GM19463 (cell line): Measurements from ENCODE around the gene GLS.
"Not testable (repeated sequence)": the region's sequence is repeated elsewhere in the genome, so short reads cannot be mapped to it uniquely, and the experiment has no call there.

Source experiments
- ATAC-seq: cut with Tn5 transposase; IDR thresholded peaks from one replicate; pipeline ENCODE4 v1.9.1; 2021; ENCODE audit warnings: mild to moderate bottlenecking, moderate library complexity; ENCODE audit not compliant: unreplicated experiment

Gene GLS

DNA sequence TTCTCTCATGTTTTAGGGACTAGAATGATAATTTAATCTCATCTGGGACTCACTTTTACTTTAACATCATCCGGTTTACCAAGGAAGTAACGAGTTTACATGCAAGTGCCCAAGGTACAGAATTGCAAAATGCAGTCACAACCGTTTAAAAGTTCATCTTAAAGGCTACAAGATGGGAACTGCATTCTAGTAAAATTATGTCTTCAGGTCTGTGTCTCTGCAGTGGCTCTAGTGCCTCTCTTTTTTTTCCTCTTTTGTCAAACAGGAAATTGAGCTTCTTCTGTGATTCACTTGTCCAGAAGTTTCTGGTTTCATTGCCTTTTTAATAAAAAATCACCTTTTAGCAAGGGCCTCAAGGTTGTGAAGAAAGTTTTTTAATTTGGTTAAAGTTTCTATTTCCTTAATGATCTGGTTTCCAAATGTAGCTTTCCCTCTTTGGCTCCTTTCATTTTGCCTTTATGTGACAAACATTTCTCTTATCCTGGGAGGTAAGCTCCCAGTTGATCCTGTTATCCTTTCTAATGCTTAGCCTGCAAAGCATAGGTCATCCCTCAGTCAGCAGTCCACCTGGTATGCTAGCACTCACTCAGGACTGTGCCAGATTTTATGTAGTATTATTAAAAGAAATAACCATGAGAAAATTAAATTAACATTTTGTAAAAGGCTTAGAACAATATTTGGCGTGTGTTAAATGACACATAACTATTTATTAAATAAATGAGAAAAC, 2.4 kb downstream of the GLS start:
- ATAC-seq, result no peak

DNA sequence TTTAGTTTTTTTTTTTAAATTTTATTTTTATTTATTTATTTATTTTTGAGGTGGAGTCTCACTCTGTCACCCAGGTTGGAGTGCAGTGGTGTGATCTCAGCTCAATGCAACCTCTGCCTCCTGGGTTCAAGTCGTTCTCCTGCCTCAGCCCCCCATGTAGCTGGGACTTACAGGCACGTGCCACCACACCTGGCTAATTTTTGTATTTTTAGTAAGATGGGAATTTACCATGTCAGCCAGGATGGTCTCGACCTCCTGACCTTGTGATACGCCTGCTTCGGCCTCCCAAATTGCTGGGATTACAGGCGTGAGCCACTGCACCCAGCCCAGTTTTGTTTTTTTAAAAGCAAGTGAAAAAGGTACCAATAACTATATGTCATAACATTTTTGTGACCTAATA, 5.2 kb downstream of the GLS start:
- not testable (repeated sequence) for ATAC-seq

DNA sequence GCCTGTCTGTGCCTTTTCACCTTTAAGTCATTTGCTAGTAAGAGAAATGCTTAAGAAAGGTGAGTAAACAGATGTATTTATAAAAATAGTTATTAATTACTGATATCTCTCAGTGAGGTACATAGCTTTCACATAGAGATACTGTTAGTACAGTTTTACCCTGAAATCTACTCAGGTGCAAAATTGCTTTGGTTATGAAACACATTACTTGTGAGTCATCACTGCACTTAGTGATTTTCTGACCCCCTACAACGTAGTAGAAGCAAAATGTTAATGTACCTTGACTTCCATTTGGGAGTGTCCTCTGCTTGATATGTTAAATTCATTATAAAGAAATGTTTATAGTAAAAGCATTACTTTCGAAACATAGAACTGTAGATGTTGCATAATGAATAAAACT, 6.5 kb downstream of the GLS start:
- peak; percentile 69 for ATAC-seq

DNA sequence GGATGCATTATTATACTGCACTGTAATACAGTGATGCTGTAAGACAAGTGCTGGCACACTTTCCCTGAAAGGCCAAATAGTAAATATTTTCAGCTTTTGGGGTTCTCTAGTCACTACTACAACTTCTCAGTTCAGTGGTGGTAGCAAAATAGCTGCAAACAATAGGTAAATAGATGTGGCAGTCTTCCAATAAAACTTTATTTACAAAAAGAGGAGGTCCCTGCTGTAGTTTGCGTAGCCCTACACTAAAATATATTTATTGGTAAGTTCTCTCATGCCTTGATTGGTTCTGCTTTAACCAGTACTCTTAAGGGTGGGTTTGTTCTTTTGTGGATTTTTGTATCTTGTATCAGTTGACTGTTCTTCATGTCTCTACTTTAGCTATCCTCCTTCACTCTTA, 7.8 kb downstream of the GLS start:
- no peak for ATAC-seq

DNA sequence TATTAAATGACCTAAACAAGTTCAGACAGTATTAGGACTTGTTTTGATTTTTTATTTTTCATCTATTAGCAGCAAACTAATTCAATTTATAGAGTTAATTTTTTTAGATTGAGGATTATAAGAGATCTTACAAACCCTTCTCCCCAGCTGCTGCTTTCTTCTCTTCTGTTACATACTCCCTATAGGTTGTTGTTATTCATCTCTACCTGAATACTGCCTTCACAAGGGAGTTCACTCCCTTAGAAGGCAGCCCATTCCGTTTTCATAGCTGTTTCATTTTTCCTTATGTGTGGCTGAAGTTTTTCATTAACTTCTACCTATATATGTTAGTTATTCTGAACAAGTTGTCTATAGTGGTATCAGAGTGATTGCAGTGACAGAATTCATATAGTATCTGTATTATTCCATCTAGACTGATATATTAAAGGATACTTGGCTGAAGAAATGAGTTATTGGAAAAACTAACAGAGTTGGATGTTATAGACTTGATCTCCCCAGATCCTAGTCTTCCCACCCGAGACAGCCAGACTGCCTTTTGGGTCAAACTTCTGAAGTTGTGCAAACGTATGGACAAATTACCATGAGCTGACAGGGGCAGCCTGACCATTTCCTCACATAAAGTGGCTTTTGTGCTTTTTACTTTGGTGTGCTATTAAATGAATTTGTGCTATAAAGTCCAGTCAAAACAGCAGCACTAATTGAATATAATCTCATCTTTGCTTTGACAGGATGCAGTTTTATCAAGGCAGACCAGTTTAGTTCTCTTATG, 8.7 kb downstream of the GLS start:
- no peak for ATAC-seq

DNA sequence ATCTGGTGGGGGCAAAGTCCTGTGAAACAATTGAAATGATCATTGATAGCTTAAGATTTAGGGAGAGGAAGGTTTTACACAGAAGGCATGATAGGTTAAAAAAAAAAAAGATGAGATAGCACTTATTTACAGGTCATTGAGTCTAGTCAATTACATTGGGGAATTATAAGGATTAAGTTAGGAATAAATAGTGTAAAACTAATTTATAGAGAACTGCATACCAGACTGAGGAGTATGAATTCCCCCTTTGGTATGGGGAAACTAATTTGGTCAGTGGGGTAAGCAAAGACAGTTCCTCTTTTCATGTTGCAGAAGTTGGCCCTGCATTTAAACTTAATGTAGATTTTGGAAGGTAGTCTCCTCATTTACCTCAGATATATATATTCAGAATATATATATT, 10.8 kb downstream of the GLS start:
- peak; percentile 50 for ATAC-seq

DNA sequence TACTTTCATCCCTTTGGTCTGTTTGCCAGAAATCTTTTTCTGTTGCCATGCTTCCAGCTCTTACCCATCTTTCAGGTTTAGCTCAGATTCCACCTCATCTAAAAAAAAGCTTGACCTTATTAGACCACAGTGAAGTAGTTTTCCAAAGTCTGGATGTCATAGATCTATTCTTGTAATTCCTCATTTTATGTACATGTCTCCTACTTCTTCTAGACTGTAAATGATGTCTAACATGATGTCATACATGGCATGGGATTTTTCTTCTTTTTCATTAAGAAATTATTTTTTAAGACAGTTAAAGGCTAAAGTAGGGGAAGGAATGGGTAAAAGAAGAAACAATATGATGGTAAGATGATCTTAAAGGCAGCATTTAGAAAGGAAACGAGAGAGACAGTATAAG, 11.3 kb downstream of the GLS start:
- peak; percentile 2 for ATAC-seq

DNA sequence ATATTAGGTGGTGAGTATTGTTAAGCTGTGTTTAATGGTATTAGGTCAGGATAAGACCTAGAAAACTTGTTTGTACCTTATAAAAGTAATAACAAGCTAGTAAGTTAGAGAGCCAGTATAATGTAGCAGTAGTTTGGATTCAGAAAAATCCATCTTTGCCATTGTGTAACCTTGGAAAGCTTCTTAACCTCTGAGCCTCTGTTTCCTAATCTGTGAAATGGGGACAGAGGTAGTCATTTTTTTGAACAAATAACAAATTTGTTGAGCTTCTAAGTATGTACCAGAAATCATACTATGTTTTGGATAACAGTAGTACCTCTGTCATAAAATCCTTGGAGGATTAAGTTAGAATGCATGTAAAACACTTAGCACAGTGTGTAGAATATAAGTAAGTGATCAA, 12.5 kb downstream of the GLS start:
- ATAC-seq, result no peak

DNA sequence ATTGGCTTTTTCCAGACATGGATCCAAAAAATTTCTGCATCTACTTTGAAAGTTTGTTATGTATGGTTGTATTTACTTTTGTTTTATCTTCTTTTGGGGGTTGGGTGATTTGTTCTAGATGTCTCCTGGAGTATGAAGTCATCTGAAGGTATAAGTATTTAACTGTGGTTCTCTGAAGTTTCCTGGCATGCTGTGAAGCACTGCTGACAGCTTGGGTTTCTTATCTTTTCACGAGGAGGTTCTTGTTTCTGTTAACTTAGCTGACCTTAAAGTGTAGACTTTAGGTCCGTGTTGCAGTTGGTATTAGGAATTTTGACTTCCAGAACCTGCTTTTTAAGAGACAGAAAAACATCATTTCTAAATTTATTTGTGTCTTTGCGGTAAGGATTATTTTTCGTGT, 15.9 kb downstream of the GLS start:
- ATAC-seq, result no peak

DNA sequence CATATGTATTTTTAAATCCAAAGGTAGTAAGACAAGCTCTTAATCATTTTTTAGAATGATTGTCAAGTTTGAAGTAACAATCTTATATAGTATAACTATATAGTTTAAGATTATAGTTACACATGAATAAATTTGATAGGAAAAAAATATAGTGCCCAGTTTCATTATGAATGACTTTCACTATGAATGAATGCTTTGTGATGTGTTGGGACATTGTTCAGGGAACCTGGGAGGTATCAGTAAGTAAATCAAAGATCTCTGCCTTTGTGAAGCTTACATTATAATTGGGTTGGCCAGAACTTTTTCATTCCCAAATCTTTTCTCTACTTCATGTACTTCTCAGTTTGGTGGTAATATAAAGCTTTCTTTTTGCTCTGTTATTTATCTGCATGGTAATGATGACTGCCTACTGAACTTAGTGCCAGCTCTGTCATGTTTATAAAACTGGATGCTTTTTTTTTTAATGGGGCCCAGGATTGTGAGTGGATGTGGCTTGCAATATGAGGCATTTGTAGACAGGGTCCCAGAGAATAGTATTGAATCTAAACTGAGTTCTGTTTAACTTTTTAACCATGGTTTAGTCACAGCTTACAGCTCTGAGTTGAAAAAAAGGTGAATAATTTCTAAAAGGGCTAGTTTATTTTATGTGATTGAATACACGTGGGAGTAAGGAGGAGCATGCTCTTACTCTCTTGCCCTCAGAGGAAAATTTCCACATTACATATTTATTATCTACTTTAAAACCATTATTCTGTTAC, 23.3 kb downstream of the GLS start:
- no peak for ATAC-seq

DNA sequence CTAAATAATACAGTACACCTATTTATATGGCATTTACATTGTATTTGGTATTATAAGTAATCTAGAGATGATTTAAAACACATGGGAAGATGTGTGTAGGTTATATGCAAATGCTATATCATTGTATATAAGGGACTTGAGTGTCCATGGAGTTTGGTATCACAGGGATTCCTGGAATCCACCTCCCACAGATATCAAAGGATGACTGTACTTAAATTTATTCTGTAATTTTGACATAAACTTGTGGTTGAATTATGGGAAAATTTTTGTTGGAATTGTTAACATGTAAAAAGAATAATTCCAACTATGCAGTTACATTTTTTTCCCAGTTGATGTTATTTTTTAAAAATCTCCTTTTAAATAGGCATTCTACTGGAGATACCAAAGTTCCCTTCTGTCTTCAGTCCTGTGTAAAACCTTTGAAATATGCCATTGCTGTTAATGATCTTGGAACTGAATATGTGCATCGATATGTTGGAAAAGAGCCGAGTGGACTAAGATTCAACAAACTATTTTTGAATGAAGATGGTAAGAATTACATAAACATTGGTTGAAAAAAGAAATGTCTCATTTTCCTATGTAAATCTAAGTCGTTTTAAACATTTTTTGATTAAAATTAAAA, 24.1 kb downstream of the GLS start:
- ATAC-seq, result no peak

DNA sequence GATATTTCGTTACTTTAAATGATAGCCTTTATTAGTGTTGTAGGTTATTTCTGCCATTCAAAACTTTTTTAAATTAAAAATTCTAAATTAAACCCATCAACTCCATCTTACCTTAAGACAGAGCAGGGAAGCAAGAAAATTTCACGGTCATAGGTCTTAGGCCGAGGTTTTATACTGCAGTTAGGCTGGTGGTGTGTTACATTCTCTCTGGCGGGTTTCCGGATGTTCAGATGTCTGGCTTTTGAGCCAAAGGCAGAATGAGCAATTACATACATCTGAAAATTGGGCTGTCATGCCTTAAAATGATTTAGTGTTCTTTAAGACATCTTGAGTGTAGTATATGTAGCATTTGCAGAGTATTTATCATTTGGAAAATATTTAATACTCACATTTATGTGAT, 27.9 kb downstream of the GLS start:
- no peak for ATAC-seq

DNA sequence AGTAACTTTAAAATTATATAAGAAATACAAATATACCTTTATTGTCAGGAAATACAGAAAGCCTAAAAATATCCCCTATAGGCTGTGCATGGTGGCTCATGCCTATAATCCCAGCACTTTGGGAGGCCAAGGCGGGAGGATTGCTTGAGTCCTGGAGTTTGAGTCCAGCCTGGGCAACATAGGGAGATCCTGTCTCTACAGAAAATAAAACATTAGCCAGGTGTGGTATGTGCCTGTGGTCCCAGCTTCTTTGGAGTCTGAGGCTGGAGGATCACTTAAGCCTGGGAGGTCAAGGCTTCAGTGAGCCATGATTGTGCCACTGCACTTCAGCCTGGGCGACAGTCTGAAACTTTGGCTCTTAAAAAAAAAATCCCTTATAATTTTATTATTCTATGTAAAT, 29.1 kb downstream of the GLS start:
- ATAC-seq, result no peak

DNA sequence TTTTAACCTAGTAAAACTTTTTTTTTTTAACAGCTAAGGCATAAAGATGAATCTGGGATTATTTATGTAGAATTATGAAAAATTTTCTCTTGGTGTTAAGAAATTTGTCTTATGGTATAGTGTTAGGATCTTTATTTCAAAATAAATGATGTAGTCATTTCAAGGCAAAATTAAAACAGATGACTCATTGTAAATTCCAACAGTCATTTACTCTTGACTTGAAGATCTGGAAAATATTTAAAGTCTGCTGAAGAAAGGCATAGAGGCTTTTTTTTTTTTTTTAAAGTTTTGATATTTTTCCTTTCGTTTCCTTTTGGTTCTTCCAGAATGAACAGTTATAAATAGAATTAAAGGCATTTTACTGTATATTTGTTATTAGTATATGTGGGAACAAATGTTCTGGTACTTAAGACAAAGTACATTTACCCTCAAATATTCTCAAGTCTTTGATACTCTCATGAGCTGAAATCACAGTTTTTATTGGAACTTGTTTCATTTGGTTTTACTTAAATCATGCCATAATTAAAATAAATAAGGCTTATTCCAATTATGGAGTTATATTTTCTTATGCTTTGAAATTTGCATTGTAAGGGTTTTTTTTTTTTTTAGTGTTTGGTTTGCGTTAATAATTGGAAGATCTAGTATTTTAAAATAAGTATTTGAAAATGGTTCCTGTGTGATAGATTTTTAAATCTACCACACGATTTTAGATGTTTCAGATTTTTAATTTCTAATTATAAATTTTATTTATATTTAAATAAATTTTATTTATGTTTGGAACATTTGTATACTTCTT, 29.9 kb downstream of the GLS start:
- no peak for ATAC-seq

DNA sequence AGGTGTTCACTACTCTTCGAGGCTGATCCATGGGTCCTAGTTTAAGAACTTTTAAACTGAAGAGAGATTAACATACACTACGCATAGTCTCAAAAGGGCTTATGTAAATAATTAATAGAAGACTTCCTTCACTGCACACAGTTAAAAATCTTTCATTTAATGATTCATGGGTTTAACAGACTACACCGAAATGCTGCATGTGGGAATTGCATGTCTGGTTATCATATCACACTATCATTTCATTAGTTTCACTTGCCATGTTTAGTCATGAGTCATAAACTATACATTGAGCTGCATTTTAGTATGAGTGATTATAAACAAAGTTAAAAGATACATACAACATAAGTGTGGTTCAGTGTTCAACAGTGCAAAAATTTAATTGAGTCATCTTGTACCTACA, 31.2 kb downstream of the GLS start:
- peak; percentile 91 for ATAC-seq

DNA sequence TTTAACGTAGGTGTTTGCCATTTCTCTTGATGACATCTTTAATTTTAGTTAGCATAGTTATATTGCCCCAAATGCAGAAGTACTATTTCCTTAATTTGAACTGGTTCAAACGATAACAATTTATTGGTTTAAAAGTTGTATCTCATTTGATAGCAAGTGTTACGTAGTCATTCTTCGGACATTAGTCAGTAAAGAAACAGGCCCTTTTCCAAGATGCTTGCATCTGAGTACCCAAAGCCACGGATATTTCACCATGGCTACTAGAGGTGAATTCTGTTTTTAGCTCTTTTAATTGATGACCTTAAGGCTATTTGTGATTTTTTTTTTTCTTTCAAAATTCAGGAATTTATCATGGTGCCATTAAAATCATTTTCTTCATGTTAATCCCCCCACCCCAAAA, 32.1 kb downstream of the GLS start:
- no peak for ATAC-seq

DNA sequence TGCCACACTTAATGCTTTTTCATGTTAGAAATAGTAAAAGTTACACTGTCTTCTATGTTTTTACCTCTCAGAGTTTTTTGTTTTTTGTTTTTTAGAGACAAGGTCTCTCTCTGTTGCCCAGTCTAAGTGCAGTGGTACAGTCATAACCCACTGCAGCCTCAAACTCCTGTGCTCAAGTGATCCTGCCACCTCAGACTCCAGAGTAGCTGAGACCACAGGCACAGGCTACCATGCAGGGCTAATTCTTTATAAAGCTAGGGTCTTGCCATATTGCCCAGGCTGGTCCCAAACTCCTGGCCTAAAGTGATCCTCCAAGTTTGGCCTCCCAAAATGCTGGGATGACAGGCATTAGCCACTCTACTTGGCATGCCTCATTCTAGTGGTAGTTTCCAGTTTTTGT, 33.1 kb downstream of the GLS start:
- no peak for ATAC-seq

DNA sequence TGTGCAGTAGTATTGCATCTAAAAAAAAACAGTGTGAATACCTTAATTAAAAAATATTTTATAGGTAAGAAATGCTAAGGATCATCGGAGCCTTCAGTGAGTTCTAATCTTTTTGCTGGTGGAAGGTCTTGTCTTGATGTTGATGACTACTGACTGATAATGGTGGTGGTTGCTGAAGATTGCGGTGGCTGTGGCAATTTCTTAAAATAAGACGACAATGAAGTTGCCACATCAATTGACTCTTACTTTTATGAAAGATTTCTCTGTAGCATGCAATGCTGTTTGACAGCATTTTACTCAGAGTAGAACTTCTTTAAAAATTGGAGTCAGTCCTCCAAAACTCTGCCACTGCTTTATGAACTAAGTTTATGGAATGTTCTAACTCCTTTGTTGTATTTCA, 36.2 kb downstream of the GLS start:
- ATAC-seq, result no peak

DNA sequence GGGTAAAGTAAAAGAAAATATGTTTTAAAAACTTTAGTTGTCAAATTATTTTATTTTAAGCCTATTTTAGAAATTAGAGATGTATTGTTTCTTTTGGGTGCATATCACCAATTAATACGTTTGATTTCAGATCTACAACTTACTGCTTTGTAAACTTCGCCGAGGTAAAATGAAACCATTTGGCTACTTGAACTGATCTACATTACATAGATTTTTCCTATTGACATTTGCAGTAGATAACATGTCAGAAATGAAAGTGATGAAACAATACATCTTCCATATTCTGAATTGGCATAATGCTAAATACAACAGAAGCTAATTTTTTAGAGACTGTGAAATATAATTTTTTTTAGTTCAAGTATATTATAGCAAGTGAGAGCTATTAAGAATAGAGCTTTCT, 39.5 kb downstream of the GLS start:
- no peak for ATAC-seq

DNA sequence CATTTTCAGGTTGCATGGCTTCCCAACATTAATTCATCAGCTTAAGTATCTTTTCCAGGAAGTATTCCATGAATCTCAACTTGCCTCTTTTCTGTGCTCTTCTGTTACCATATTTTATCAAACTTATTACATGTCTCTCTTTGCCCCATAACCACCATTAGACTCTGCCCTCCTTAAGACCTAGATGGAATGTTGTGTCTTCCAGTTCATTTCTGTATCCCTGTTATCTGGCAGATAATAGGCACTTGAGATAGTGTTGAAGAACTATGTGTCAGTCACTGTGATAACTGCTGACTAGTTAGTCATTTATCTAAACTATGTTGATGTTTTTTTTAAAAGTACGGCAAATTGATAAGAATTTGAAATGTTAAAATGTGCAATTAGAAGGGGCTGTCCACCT, 41.8 kb downstream of the GLS start:
- ATAC-seq, result no peak

DNA sequence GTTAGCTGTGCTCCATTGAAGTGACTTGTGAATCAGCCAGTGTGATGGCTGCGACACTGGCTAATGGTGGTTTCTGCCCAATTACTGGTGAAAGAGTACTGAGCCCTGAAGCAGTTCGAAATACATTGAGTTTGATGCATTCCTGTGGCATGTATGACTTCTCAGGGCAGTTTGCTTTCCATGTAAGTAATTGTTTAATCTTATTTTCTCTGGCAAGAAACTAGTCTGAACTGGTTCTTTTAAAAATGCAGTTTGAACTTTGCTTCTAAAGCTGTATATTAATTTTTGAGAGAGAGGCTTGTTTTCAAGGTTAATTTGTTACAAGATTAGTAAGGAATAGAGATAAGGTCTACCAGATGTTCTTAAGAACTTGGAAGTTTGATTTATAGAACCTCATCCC, 46.7 kb downstream of the GLS start:
- ATAC-seq, result no peak
